Pancreas (tissue), 10 donors: ENCODE results near the gene RACK1. TPM values are rescaled to one million over a fixed set of nuclear protein-coding genes. Genes with fewer than 3 reads are reported as not detected.
A peak's percentile ranks its signal among the peaks of the same experiment; 100 is the strongest.

Experiments used
- ATAC-seq, 4 donors: fragments of 200-7000 bp; cut with Tn5 transposase; one replicate each; pipeline versions ENCODE4 v1.8.0 to v1.9.1; 2020; ENCODE audit warnings: mild to moderate bottlenecking in 4 of 4, moderate library complexity in 4 of 4
- DNase-seq, 6 donors: peaks; one replicate each; pipeline ENCODE4 v3.0.0-alpha.2; 2020
- FAIRE-seq: peaks from 2 replicates; lab custom pipeline; 2012; peaks lifted over from hg19 to GRCh38; lab: Jason Lieb, UNC
- H3K27ac ChIP-seq, 4 donors: fragments of 200-600 bp; sonication (generic); 1 replicate in 3 of 4; 2 replicates in 1 of 4; pipeline versions ENCODE4 v1.5.0 to v1.8.0; 2020
- H3K27me3 ChIP-seq, 4 donors: fragments of 200-600 bp; one replicate each; pipeline ENCODE4 v1.8.0; 2021
- H3K36me3 ChIP-seq, 3 donors: fragments of 200-600 bp; sonication (generic) in 1 of 3; one replicate each; pipeline versions ENCODE4 v1.5.0 to v1.8.0; 2020 to 2021
- H3K4me1 ChIP-seq, 3 donors: fragments of 200-600 bp; one replicate each; pipeline ENCODE4 v1.8.0; 2021
- H3K4me3 ChIP-seq, 4 donors: fragments of 200-600 bp; sonication (generic) in 2 of 4; one replicate each; pipeline versions ENCODE4 v1.5.0 to v1.8.0; 2020 to 2021
- H3K9me3 ChIP-seq, 4 donors: fragments of 200-600 bp; one replicate each; pipeline ENCODE4 v1.8.0; 2021
- WGBS, 2 donors: extraction: QIAGEN DNeasy Blood & Tissue Kit; methylation state at CpG; one replicate each; pipeline ENCODE4 v1.1.7; 2013; 5-methylcytosine and 5-hydroxymethylcytosine counted together
- intact Hi-C, 3 donors: fragments of 100-400 bp; cut with DNase I; formaldehyde crosslinking; loops; one replicate each; pipeline versions ENCODE4 v1.11.1 to v1.14.2; 2022
- polyA plus RNA-seq, 2 donors: library from polyadenylated mRNA; stranded (reverse); fragments of 200-250 nt; gene quantifications; one replicate each; pipeline ENCODE4 v1.2.3, GENCODE V29; 2013
- total RNA-seq, 6 donors: library from RNA; stranded (reverse); fragmentation: NEBNext Ultra II Directional in 4 of 6; extraction: Animal tissue kit (Norgen Biotek cat#: 25700) in 4 of 6; gene quantifications; one replicate each; pipeline versions ENCODE4 v1.2.1 to v1.2.4, GENCODE V29; 2021 to 2023
- TF ChIP-seq, protein P1 (sequence below), 4 donors: fragments of 200-600 bp; sonication (generic) in 3 of 4; IDR thresholded peaks; one replicate each; pipeline versions ENCODE4 v1.5.0 to v1.8.0; 2021; ENCODE audit warnings: antibody characterized with exemption in 4 of 4
- donor health status: healthy with polysubstance abuse.
- donor health status: DM: no; HTN: no; CAD: no; lungs with moderate emphysema.
- donor health status: DM: no; HTN: no; CAD: no.
- donor health status: control.
- donor health status: control.
- donor health status: Bipolar disorder and iron deficiency.
- donor health status: DM: yes; HTN: yes; CAD: no.
- donor health status: DM: no; HTN: no; CAD: no.
- donor health status: DM: no; HTN: no; CAD: no.
- donor health status: DM: yes; HTN: yes; CAD: no.

The RACK1 gene
- total and polyA plus RNA-seq, 8 donors: 974 to 1,629 (median 1,233) TPM

DNA sequence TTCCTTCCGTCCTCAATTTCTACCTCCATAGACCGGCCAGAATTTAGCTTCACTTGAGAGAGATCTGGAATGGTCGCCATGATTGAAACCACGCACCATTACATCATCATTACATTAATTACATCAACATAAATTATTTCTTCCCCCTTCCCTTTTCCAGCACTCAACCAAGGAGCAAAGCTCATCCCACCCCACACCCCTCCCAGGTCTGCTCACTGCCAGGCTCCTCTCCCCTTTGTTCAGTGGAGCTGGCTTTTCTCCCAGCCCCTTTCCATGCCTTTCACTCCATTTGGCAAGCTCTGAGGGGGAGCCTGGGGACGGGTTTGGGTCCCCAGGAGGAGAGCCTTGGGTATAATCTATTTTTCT lies 8.4 kb downstream of the RACK1 start:
- DNase-seq (no peak), ATAC-seq (peak in 2 of 4 donors; percentile 3 to 11), FAIRE-seq (no peak)
- 88% methylated on average over 5 of the region's 5 CpGs for WGBS, 2 donors
- Histone ChIP-seq H3K27me3 (no peaks in the 10 kb centered on the region), H3K9me3 (no peaks in the 10 kb centered on the region), H3K36me3 (peaks cover 6 to 60% (median 44%) of the 10 kb centered on the region in 3 donors), H3K4me1 (no peaks in the 10 kb centered on the region), H3K4me3 (no peak overlapping the region), H3K27ac (no peak overlapping the region)
- intact Hi-C loops: no loop called here
- TF ChIP-seq, protein P1, sequence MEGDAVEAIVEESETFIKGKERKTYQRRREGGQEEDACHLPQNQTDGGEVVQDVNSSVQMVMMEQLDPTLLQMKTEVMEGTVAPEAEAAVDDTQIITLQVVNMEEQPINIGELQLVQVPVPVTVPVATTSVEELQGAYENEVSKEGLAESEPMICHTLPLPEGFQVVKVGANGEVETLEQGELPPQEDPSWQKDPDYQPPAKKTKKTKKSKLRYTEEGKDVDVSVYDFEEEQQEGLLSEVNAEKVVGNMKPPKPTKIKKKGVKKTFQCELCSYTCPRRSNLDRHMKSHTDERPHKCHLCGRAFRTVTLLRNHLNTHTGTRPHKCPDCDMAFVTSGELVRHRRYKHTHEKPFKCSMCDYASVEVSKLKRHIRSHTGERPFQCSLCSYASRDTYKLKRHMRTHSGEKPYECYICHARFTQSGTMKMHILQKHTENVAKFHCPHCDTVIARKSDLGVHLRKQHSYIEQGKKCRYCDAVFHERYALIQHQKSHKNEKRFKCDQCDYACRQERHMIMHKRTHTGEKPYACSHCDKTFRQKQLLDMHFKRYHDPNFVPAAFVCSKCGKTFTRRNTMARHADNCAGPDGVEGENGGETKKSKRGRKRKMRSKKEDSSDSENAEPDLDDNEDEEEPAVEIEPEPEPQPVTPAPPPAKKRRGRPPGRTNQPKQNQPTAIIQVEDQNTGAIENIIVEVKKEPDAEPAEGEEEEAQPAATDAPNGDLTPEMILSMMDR (IDR thresholded peaks at IDR 0.05): no peak

DNA sequence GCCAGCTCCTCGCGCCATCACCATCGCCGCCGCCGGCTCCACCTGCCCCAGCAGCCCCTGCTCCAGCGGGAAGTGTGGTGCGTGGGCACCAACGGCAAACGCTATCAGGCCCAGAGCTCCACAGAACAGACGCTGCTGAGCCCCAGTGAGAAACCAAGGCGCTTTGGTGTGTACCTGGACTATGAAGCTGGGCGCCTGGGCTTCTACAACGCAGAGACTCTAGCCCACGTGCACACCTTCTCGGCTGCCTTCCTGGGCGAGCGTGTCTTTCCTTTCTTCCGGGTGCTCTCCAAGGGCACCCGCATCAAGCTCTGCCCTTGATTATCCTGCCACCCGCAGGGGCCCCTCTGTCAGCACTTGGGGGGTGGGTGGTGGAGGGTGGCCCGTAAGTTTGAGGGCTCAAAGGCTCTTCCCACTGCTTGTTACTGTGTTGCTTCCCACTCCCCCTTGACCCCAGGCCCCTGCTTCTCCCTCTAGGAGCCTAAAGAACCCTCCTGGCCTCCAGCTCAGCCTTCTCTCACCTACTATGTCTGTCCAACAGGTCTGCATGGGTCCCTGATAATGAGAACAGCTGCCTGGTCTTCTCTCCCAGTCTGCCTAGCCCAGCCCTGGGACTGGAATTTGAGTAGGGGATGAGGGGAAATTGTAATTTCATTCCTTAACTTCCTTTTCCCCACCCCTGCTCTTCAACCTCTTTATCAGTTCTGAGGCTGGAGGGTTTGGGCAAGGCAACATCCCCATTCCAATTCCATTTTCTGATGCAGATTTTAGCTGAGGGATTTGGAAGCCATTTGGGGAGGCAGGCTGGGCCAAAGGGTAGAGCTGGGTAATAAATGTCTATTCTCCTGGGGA lies 9.0 kb downstream of the RACK1 start:
- no peak for DNase-seq
- no peak overlapping the region for H3K27ac ChIP-seq
- intact Hi-C loops: no loop called here
- H3K36me3 ChIP-seq: peaks cover 6 to 56% (median 37%) of the 10 kb centered on the region in 3 donors
- peak in 1 of 4 donors; percentile 17 for ATAC-seq
- H3K4me3 ChIP-seq: no peak overlapping the region
- FAIRE-seq: no peak
- TF ChIP-seq, protein P1 (IDR thresholded peaks at IDR 0.05): no peak
- H3K9me3 ChIP-seq: no peaks in the 10 kb centered on the region
- H3K4me1 ChIP-seq: no peaks in the 10 kb centered on the region
- WGBS, 2 donors: 87 to 90% methylated on average over 22 of the region's 22 CpGs
- no peaks in the 10 kb centered on the region for H3K27me3 ChIP-seq

DNA sequence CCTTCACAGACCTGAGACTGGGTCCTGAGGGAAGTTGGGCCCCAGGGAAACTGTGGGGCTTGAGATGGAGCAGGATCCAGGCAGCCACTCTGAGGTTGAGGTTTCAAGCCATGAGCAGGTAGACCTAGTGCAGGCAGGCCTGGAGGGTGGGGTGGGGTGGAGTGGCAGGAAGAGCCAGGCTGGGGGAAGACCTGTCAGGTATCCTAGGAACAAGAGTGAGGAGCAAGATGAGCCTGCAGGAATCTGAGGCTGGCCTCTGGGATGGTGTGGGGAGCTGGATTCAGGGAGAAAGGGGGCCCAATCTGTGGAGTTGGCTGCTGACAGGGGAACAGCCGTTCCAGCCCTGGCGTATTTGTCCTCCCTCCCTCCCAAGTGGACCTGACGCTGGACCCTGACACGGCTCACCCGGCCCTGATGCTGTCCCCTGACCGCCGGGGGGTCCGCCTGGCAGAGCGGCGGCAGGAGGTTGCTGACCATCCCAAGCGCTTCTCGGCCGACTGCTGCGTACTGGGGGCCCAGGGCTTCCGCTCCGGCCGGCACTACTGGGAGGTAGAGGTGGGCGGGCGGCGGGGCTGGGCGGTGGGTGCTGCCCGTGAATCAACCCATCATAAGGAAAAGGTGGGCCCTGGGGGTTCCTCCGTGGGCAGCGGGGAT lies 9.8 kb downstream of the RACK1 start:
- Histone ChIP-seq H3K9me3 (no peaks in the 10 kb centered on the region), H3K27me3 (no peaks in the 10 kb centered on the region), H3K27ac (no peak overlapping the region), H3K4me1 (no peaks in the 10 kb centered on the region), H3K36me3 (peaks cover 6 to 48% (median 30%) of the 10 kb centered on the region in 3 donors), H3K4me3 (no peak overlapping the region)
- ATAC-seq (peak in 2 of 4 donors; percentile 5 to 7), FAIRE-seq (no peak), DNase-seq (no peak)
- intact Hi-C loops: no loop called here
- WGBS, 2 donors: 91 to 94% methylated on average over 19 to 24 of the region's 24 CpGs
- TF ChIP-seq, protein P1 (IDR thresholded peaks at IDR 0.05): no peak

DNA sequence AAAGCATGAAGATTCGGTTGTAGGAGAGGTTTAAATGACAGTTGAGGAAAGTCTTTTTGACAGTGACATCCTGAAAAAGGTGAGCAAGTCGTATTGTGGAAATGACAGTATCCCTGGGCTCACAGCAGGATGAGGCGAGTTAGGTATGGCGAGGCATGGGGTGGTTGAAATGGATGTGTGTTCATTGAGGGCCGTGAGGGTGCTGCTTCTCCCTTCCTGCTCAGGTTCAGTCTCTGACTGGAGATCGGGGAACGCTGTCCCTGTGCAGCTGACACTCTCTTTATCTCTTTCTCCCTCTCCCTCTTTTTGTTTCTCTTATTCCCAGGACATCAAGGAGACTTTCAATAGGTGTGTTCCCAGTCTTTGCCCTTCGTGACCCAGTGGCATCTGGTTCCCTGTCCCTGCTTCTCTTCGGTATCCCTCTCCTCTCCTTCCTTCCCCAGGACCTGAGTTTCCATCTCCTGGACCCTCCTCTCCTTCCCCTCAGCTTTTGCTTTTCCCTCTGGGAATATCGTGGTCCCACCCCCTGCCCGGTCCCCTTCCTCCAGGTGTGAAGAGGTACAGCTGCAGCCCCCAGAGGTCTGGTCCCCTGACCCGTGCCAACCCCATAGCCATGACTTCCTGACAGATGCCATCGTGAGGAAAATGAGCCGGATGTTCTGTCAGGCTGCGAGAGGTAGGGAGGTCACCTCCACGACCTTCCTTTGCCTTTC lies 10.5 kb downstream of the RACK1 start:
- 73 to 77% methylated on average over 16 of the region's 16 CpGs for WGBS, 2 donors
- no peak for DNase-seq
- ATAC-seq: no peak
- H3K27me3 ChIP-seq: no peaks in the 10 kb centered on the region
- no peaks in the 10 kb centered on the region for H3K4me1 ChIP-seq
- H3K4me3 ChIP-seq: no peak overlapping the region
- H3K36me3 ChIP-seq: peaks cover under 1 to 41% (median 23%) of the 10 kb centered on the region in 3 donors
- FAIRE-seq: no peak
- H3K9me3 ChIP-seq: no peaks in the 10 kb centered on the region
- intact Hi-C loops: no loop called here
- no peak overlapping the region for H3K27ac ChIP-seq
- TF ChIP-seq, protein P1 (IDR thresholded peaks at IDR 0.05): no peak
